ENCODE results near the gene MTHFD2L.
A peak's percentile ranks its signal among the peaks of the same experiment; 100 is the strongest.

Gene MTHFD2L

GRCh38 chr4:74152836-74153235, 5.1 kb upstream of the MTHFD2L start:
- DNase-seq (ENCODE audit: low read depth, low spot score), result no peak
- H3K4me3 ChIP-seq, result no peak overlapping the region
- no peaks in the 10 kb centered on the region for H3K9me3 ChIP-seq (ENCODE audit: low read depth, low read length)
- no peak overlapping the region for H3K27ac ChIP-seq
- no peaks in the 10 kb centered on the region for H3K36me3 ChIP-seq (ENCODE audit: insufficient read depth, low read length)
- TF ChIP-seq POLR2AphosphoS5 (IDR thresholded peaks at IDR 0.05; ENCODE audit: borderline replicate concordance, low read depth, low read length), result no peak
- no peak for TF ChIP-seq FOXP2 (optimal IDR thresholded peaks at IDR 0.05; ENCODE audit: control extremely low read depth, extremely low read length, insufficient read depth)
- TF ChIP-seq EZH2 (IDR thresholded peaks at IDR 0.05), result no peak
- no peak overlapping the region for H3K9ac ChIP-seq (ENCODE audit: insufficient read length)

GRCh38 chr4:74156521-74156920, 1.4 kb upstream of the MTHFD2L start:
- Histone ChIP-seq H3K27ac (0 out of 2 replicates have a peak overlapping the region, but pooled peaks have one; percentile 20), H3K9ac (ENCODE audit: insufficient read length) (peak overlapping the region; percentile 91), H3K36me3 (ENCODE audit: insufficient read depth, low read length) (peaks cover 18% of the 10 kb centered on the region), H3K9me3 (ENCODE audit: low read depth, low read length) (no peaks in the 10 kb centered on the region), H3K4me3 (no peak overlapping the region)
- no peak for DNase-seq (ENCODE audit: low read depth, low spot score)
- TF ChIP-seq POLR2AphosphoS5 (IDR thresholded peaks at IDR 0.05; ENCODE audit: borderline replicate concordance, low read depth, low read length), result no peak
- TF ChIP-seq EZH2 (IDR thresholded peaks at IDR 0.05), result no peak
- TF ChIP-seq FOXP2 (optimal IDR thresholded peaks at IDR 0.05; ENCODE audit: control extremely low read depth, extremely low read length, insufficient read depth), result no peak

GRCh38 chr4:74157154-74157553, 764 bp upstream of the MTHFD2L start:
- Histone ChIP-seq H3K9me3 (ENCODE audit: low read depth, low read length) (no peaks in the 10 kb centered on the region), H3K27ac (peak overlapping the region; percentile 20; the same call in 1 of the 2 replicates), H3K9ac (ENCODE audit: insufficient read length) (peak overlapping the region; percentile 91), H3K36me3 (ENCODE audit: insufficient read depth, low read length) (peaks cover 24% of the 10 kb centered on the region), H3K4me3 (peak overlapping the region; percentile 94)
- DNase-seq (ENCODE audit: low read depth, low spot score), result no peak
- TF ChIP-seq FOXP2 (optimal IDR thresholded peaks at IDR 0.05; ENCODE audit: control extremely low read depth, extremely low read length, insufficient read depth) (no peak), EZH2 (IDR thresholded peaks at IDR 0.05) (no peak), POLR2AphosphoS5 (IDR thresholded peaks at IDR 0.05; ENCODE audit: borderline replicate concordance, low read depth, low read length) (no peak)

- Histone ChIP-seq H3K27ac (no peak overlapping the region), H3K9me3 (ENCODE audit: low read depth, low read length) (no peaks in the 10 kb centered on the region), H3K36me3 (ENCODE audit: insufficient read depth, low read length) (peaks cover 36% of the 10 kb centered on the region), H3K4me3 (peak overlapping the region; percentile 94), H3K9ac (ENCODE audit: insufficient read length) (peak overlapping the region; percentile 91)
- no peak for DNase-seq (ENCODE audit: low read depth, low spot score)
- TF ChIP-seq FOXP2 (optimal IDR thresholded peaks at IDR 0.05; ENCODE audit: control extremely low read depth, extremely low read length, insufficient read depth) (no peak), POLR2AphosphoS5 (IDR thresholded peaks at IDR 0.05; ENCODE audit: borderline replicate concordance, low read depth, low read length) (no peak), EZH2 (IDR thresholded peaks at IDR 0.05) (no peak)
Measured at GRCh38 chr4:74158466-74159142, 686 bp downstream of the MTHFD2L start.

GRCh38 chr4:74159143-74159709, 1.3 kb downstream of the MTHFD2L start:
- no peak for TF ChIP-seq POLR2AphosphoS5 (IDR thresholded peaks at IDR 0.05; ENCODE audit: borderline replicate concordance, low read depth, low read length)
- TF ChIP-seq FOXP2 (optimal IDR thresholded peaks at IDR 0.05; ENCODE audit: control extremely low read depth, extremely low read length, insufficient read depth), result no peak
- H3K9ac ChIP-seq (ENCODE audit: insufficient read length), result peak overlapping the region; percentile 91
- DNase-seq (ENCODE audit: low read depth, low spot score), result no peak

GRCh38 chr4:74161666-74162450, 3.9 kb downstream of the MTHFD2L start:
- Histone ChIP-seq H3K9me3 (ENCODE audit: low read depth, low read length) (no peaks in the 10 kb centered on the region), H3K9ac (ENCODE audit: insufficient read length) (no peak overlapping the region), H3K27ac (no peak overlapping the region), H3K4me3 (no peak overlapping the region), H3K36me3 (ENCODE audit: insufficient read depth, low read length) (peaks cover 36% of the 10 kb centered on the region)
- no peak for DNase-seq (ENCODE audit: low read depth, low spot score)
- TF ChIP-seq FOXP2 (optimal IDR thresholded peaks at IDR 0.05; ENCODE audit: control extremely low read depth, extremely low read length, insufficient read depth), result no peak
- no peak for TF ChIP-seq EZH2 (IDR thresholded peaks at IDR 0.05)
- no peak for TF ChIP-seq POLR2AphosphoS5 (IDR thresholded peaks at IDR 0.05; ENCODE audit: borderline replicate concordance, low read depth, low read length)

More at GRCh38 chr4:74159143-74159709, 1.3 kb downstream of the MTHFD2L start:
- H3K4me3 ChIP-seq, result peak overlapping the region; percentile 94
- peaks cover 36% of the 10 kb centered on the region for H3K36me3 ChIP-seq (ENCODE audit: insufficient read depth, low read length)
- H3K27ac ChIP-seq, result no peak overlapping the region
- H3K9me3 ChIP-seq (ENCODE audit: low read depth, low read length), result no peaks in the 10 kb centered on the region

- H3K4me3 ChIP-seq, result no peak overlapping the region
- DNase-seq (ENCODE audit: low read depth, low spot score), result no peak
- no peak overlapping the region for H3K27ac ChIP-seq
- TF ChIP-seq EZH2 (IDR thresholded peaks at IDR 0.05) (no peak), FOXP2 (optimal IDR thresholded peaks at IDR 0.05; ENCODE audit: control extremely low read depth, extremely low read length, insufficient read depth) (no peak), POLR2AphosphoS5 (IDR thresholded peaks at IDR 0.05; ENCODE audit: borderline replicate concordance, low read depth, low read length) (no peak)
- H3K9me3 ChIP-seq (ENCODE audit: low read depth, low read length), result no peaks in the 10 kb centered on the region
- H3K9ac ChIP-seq (ENCODE audit: insufficient read length), result no peak overlapping the region
- peaks cover 22% of the 10 kb centered on the region for H3K36me3 ChIP-seq (ENCODE audit: insufficient read depth, low read length)
Measured at GRCh38 chr4:74166135-74166534, 8.2 kb downstream of the MTHFD2L start.

- H3K27ac ChIP-seq, result no peak overlapping the region
- DNase-seq (ENCODE audit: low read depth, low spot score), result no peak
- TF ChIP-seq POLR2AphosphoS5 (IDR thresholded peaks at IDR 0.05; ENCODE audit: borderline replicate concordance, low read depth, low read length), result no peak; the same call in 1 of the 2 replicates
- no peak for TF ChIP-seq FOXP2 (optimal IDR thresholded peaks at IDR 0.05; ENCODE audit: control extremely low read depth, extremely low read length, insufficient read depth)
- no peaks in the 10 kb centered on the region for H3K9me3 ChIP-seq (ENCODE audit: low read depth, low read length)
- peaks cover 15% of the 10 kb centered on the region for H3K36me3 ChIP-seq (ENCODE audit: insufficient read depth, low read length)
- H3K4me3 ChIP-seq, result no peak overlapping the region
- H3K9ac ChIP-seq (ENCODE audit: insufficient read length), result no peak overlapping the region
Measured at GRCh38 chr4:74166818-74167217, 8.9 kb downstream of the MTHFD2L start.
